Measurements from ENCODE around the gene ARID1B.

ARID1B gene

DNA sequence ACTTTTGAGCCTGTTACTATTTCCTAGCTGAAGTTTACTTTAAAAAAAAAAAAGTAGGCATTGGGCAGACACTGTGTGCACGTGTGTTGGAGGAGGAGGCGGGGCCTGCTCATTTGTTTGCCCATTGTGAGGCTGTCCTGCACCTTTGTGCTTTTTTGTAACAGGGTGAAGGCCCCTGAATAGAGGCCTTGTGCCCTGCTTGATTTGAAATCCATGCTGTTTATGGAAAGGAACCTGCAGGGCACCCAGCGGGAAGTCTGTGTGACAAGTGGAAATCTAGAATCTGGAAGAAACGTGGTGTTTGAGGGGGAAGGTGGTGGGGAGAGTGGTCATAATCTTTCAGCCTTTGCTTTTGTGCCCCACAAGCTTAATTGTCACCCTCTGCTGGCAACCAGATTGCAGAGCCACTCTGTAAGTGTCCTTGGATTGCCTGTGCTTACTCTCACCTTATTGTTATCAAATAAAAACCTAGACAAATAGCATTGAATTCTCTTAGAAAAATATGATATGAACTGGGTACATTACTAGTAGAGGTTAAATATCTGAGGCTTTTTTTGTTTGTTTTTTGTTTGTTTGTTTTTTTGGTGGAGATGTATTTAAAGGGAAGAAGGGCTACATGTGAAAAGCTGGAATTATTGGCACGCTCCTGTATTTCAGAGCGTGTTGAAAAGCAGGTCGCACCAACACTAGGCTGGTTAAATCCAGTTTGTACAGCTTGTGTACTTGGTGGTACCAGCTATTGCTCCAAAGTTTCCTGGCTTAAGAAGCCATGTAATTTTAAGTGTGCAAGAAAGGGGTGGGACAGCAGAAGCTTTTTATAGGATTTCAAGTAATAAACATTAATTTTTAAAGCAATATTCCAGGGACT, 156.3 kb downstream of the ARID1B start (continued):
- TF ChIP-seq, protein P1, sequence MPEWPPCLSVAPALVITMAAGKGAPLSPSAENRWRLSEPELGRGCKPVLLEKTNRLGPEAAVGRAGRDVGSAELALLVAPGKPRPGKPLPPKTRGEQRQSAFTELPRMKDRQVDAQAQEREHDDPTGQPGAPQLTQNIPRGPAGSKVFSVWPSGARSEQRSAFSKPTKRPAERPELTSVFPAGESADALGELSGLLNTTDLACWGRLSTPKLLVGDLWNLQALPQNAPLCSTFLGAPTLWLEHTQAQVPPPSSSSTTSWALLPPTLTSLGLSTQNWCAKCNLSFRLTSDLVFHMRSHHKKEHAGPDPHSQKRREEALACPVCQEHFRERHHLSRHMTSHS (tag by site-specific recombination; IDR thresholded peaks at IDR 0.05) = no peak
- TF ChIP-seq HOXC10 (CRISPR knock-in tag; IDR thresholded peaks at IDR 0.05) (no peak), ZNF776 (tag by site-specific recombination; IDR thresholded peaks at IDR 0.05; ENCODE audit: borderline replicate concordance) (no peak), ZNF558 (tag by site-specific recombination; IDR thresholded peaks at IDR 0.05) (no peak), ZNF169 (tag by site-specific recombination; IDR thresholded peaks at IDR 0.05) (no peak), ZNF791 (tag by site-specific recombination; IDR thresholded peaks at IDR 0.05) (no peak), ZNF529 (tag by site-specific recombination; IDR thresholded peaks at IDR 0.05; ENCODE audit: insufficient replicate concordance) (no peak), ZNF837 (tag by site-specific recombination; IDR thresholded peaks at IDR 0.05) (no peak), ZNF112 (tag by site-specific recombination; IDR thresholded peaks at IDR 0.05) (no peak), MYNN (tag by site-specific recombination; IDR thresholded peaks at IDR 0.05; ENCODE audit: borderline replicate concordance) (no peak), ZNF354C (tag by site-specific recombination; IDR thresholded peaks at IDR 0.05; ENCODE audit: borderline replicate concordance, low read depth) (no peak), ZNF501 (tag by site-specific recombination; IDR thresholded peaks at IDR 0.05) (no peak), KLF10 (tag by site-specific recombination; IDR thresholded peaks at IDR 0.05) (no peak), ZNF133 (tag by site-specific recombination; IDR thresholded peaks at IDR 0.05) (no peak), ZNF341 (tag by site-specific recombination; IDR thresholded peaks at IDR 0.05; ENCODE audit: low read depth) (0 out of 2 replicates have a peak, but pooled peaks have one; percentile 41), SP7 (tag by site-specific recombination; IDR thresholded peaks at IDR 0.05) (peak; percentile 73; the same call in 1 of the 2 replicates), ZNF423 (tag by site-specific recombination; IDR thresholded peaks at IDR 0.05) (peak; percentile 93), SCRT2 (tag by site-specific recombination; IDR thresholded peaks at IDR 0.05) (0 out of 2 replicates have a peak, but pooled peaks have one; percentile 36), RBAK (tag by site-specific recombination; IDR thresholded peaks at IDR 0.05) (no peak), ZNF777 (tag by site-specific recombination; IDR thresholded peaks at IDR 0.05; ENCODE audit: borderline replicate concordance) (no peak), ZNF16 (tag by site-specific recombination; IDR thresholded peaks at IDR 0.05; ENCODE audit: low read depth) (no peak), EGR2 (tag by site-specific recombination; IDR thresholded peaks at IDR 0.05; ENCODE audit: low read depth) (no peak), ZNF350 (tag by site-specific recombination; IDR thresholded peaks at IDR 0.05) (no peak), ZNF274 (IDR thresholded peaks at IDR 0.05; ENCODE audit: low read length) (no peak), ZNF274 (tag by site-specific recombination; IDR thresholded peaks at IDR 0.05; ENCODE audit: borderline replicate concordance) (no peak)
- TF ChIP-seq, protein P2, sequence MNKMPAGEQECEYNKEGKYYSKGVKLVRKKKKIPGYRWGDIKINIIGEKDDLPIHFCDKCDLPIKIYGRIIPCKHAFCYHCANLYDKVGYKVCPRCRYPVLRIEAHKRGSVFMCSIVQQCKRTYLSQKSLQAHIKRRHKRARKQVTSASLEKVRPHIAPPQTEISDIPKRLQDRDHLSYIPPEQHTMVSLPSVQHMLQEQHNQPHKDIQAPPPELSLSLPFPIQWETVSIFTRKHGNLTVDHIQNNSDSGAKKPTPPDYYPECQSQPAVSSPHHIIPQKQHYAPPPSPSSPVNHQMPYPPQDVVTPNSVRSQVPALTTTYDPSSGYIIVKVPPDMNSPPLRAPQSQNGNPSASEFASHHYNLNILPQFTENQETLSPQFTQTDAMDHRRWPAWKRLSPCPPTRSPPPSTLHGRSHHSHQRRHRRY (tag by site-specific recombination; IDR thresholded peaks at IDR 0.05) = no peak
- TF ChIP-seq, protein P3, sequence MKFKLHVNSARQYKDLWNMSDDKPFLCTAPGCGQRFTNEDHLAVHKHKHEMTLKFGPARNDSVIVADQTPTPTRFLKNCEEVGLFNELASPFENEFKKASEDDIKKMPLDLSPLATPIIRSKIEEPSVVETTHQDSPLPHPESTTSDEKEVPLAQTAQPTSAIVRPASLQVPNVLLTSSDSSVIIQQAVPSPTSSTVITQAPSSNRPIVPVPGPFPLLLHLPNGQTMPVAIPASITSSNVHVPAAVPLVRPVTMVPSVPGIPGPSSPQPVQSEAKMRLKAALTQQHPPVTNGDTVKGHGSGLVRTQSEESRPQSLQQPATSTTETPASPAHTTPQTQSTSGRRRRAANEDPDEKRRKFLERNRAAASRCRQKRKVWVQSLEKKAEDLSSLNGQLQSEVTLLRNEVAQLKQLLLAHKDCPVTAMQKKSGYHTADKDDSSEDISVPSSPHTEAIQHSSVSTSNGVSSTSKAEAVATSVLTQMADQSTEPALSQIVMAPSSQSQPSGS (tag by site-specific recombination; IDR thresholded peaks at IDR 0.05; ENCODE audit: low read depth) = no peak
- TF ChIP-seq, protein P4, sequence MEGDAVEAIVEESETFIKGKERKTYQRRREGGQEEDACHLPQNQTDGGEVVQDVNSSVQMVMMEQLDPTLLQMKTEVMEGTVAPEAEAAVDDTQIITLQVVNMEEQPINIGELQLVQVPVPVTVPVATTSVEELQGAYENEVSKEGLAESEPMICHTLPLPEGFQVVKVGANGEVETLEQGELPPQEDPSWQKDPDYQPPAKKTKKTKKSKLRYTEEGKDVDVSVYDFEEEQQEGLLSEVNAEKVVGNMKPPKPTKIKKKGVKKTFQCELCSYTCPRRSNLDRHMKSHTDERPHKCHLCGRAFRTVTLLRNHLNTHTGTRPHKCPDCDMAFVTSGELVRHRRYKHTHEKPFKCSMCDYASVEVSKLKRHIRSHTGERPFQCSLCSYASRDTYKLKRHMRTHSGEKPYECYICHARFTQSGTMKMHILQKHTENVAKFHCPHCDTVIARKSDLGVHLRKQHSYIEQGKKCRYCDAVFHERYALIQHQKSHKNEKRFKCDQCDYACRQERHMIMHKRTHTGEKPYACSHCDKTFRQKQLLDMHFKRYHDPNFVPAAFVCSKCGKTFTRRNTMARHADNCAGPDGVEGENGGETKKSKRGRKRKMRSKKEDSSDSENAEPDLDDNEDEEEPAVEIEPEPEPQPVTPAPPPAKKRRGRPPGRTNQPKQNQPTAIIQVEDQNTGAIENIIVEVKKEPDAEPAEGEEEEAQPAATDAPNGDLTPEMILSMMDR (tag by site-specific recombination; IDR thresholded peaks at IDR 0.05) = no peak
- TF ChIP-seq, protein P5, sequence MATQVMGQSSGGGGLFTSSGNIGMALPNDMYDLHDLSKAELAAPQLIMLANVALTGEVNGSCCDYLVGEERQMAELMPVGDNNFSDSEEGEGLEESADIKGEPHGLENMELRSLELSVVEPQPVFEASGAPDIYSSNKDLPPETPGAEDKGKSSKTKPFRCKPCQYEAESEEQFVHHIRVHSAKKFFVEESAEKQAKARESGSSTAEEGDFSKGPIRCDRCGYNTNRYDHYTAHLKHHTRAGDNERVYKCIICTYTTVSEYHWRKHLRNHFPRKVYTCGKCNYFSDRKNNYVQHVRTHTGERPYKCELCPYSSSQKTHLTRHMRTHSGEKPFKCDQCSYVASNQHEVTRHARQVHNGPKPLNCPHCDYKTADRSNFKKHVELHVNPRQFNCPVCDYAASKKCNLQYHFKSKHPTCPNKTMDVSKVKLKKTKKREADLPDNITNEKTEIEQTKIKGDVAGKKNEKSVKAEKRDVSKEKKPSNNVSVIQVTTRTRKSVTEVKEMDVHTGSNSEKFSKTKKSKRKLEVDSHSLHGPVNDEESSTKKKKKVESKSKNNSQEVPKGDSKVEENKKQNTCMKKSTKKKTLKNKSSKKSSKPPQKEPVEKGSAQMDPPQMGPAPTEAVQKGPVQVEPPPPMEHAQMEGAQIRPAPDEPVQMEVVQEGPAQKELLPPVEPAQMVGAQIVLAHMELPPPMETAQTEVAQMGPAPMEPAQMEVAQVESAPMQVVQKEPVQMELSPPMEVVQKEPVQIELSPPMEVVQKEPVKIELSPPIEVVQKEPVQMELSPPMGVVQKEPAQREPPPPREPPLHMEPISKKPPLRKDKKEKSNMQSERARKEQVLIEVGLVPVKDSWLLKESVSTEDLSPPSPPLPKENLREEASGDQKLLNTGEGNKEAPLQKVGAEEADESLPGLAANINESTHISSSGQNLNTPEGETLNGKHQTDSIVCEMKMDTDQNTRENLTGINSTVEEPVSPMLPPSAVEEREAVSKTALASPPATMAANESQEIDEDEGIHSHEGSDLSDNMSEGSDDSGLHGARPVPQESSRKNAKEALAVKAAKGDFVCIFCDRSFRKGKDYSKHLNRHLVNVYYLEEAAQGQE (tag by site-specific recombination; IDR thresholded peaks at IDR 0.05) = no peak
- TF ChIP-seq, protein P6, sequence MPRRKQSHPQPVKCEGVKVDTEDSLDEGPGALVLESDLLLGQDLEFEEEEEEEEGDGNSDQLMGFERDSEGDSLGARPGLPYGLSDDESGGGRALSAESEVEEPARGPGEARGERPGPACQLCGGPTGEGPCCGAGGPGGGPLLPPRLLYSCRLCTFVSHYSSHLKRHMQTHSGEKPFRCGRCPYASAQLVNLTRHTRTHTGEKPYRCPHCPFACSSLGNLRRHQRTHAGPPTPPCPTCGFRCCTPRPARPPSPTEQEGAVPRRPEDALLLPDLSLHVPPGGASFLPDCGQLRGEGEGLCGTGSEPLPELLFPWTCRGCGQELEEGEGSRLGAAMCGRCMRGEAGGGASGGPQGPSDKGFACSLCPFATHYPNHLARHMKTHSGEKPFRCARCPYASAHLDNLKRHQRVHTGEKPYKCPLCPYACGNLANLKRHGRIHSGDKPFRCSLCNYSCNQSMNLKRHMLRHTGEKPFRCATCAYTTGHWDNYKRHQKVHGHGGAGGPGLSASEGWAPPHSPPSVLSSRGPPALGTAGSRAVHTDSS (tag by site-specific recombination; IDR thresholded peaks at IDR 0.05) = no peak

All from HEK293 (cell line).